ENCODE results near the gene CFAP77.

DNA sequence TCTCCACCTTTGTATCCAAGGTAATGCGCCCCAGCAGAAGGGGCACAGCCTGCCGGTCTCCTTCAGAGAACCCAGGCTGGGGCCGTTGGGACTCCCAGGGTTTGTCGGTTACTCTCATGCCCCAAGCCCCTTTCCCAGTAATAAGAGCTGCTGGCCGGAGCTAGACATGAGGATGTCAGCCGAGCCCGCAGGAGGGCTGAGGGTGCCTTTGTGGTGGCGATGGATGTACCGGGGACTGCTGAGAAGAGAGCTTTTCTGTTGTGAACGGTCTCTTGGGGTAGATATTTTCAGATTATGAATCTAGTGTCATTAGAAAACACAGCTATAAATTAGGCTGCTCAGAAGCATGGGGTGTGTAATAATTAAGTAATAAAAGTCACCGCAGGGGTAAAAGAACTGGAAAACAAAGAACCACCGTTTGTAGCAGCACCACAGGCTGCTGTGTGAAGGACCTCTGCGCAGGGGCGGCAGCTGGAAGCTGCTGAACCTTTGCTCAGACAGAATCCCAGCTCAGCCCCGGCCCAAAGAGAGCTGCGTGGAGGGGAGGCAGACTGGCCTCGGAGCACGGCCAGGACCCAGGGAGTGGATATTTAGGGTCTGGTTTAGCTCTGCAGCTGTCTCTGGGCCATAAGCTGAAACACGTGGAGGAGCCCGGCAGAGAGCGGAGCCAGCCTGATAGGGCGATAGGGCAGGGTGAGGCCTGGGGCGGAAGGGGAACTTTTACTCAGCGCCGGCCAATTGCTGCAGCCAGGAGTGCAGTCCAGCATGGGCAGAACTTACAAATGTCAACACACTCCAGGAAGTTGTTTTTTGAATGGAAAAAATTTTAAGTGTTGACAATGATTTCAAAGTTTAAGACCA lies 121.9 kb downstream of the CFAP77 start:
- no peak for TF ChIP-seq RAD21 (IDR thresholded peaks at IDR 0.05; ENCODE audit: low read length)
- no peak for TF ChIP-seq POLR2AphosphoS5 (IDR thresholded peaks at IDR 0.05; ENCODE audit: low read depth, low read length)
- TF ChIP-seq, protein P1, sequence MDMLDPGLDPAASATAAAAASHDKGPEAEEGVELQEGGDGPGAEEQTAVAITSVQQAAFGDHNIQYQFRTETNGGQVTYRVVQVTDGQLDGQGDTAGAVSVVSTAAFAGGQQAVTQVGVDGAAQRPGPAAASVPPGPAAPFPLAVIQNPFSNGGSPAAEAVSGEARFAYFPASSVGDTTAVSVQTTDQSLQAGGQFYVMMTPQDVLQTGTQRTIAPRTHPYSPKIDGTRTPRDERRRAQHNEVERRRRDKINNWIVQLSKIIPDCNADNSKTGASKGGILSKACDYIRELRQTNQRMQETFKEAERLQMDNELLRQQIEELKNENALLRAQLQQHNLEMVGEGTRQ (IDR thresholded peaks at IDR 0.05; ENCODE audit: borderline replicate concordance, low read depth, low read length) = no peak
- TF ChIP-seq MXI1 (IDR thresholded peaks at IDR 0.05; ENCODE audit: low read depth, low read length) = no peak
- TF ChIP-seq SIN3A (IDR thresholded peaks at IDR 0.05; ENCODE audit: borderline replicate concordance, low read depth, low read length) = no peak
- TF ChIP-seq, protein P2, sequence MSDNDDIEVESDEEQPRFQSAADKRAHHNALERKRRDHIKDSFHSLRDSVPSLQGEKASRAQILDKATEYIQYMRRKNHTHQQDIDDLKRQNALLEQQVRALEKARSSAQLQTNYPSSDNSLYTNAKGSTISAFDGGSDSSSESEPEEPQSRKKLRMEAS (IDR thresholded peaks at IDR 0.05; ENCODE audit: low read depth) = no peak
- TF ChIP-seq JUND (IDR thresholded peaks at IDR 0.05) = no peak
- TF ChIP-seq TAF1 (IDR thresholded peaks at IDR 0.05; ENCODE audit: borderline replicate concordance, low read depth, low read length) = no peak
- no peak for TF ChIP-seq YY1 (IDR thresholded peaks at IDR 0.05; ENCODE audit: low read depth)
- TF ChIP-seq, protein P3, sequence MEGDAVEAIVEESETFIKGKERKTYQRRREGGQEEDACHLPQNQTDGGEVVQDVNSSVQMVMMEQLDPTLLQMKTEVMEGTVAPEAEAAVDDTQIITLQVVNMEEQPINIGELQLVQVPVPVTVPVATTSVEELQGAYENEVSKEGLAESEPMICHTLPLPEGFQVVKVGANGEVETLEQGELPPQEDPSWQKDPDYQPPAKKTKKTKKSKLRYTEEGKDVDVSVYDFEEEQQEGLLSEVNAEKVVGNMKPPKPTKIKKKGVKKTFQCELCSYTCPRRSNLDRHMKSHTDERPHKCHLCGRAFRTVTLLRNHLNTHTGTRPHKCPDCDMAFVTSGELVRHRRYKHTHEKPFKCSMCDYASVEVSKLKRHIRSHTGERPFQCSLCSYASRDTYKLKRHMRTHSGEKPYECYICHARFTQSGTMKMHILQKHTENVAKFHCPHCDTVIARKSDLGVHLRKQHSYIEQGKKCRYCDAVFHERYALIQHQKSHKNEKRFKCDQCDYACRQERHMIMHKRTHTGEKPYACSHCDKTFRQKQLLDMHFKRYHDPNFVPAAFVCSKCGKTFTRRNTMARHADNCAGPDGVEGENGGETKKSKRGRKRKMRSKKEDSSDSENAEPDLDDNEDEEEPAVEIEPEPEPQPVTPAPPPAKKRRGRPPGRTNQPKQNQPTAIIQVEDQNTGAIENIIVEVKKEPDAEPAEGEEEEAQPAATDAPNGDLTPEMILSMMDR (IDR thresholded peaks at IDR 0.05) = no peak
- no peak for TF ChIP-seq EZH2phosphoT487 (IDR thresholded peaks at IDR 0.05; ENCODE audit: borderline replicate concordance, low read depth)
- TF ChIP-seq EP300 (IDR thresholded peaks at IDR 0.05; ENCODE audit: borderline replicate concordance in 1 of 2, low read depth in 1 of 2, low read length in 1 of 2) = no peak
- TF ChIP-seq ELF1 (IDR thresholded peaks at IDR 0.05) = no peak
- no peak for TF ChIP-seq RFX5 (IDR thresholded peaks at IDR 0.05; ENCODE audit: low read length)
